Fibroblast of skin of back (primary cell): Measurements from ENCODE around the gene TELO2.
"Not testable (repeated sequence)": the region's sequence is repeated elsewhere in the genome, so short reads cannot be mapped to it uniquely, and the experiment has no call there.

ENCODE experiments used
- DNase-seq: peaks from one replicate; pipeline ENCODE4 v3.0.0-alpha.2; 2013

TELO2 gene

GRCh38 chr16:1457489-1458245 lies 35.5 kb upstream of the TELO2 start:
- no peak for DNase-seq

DNA sequence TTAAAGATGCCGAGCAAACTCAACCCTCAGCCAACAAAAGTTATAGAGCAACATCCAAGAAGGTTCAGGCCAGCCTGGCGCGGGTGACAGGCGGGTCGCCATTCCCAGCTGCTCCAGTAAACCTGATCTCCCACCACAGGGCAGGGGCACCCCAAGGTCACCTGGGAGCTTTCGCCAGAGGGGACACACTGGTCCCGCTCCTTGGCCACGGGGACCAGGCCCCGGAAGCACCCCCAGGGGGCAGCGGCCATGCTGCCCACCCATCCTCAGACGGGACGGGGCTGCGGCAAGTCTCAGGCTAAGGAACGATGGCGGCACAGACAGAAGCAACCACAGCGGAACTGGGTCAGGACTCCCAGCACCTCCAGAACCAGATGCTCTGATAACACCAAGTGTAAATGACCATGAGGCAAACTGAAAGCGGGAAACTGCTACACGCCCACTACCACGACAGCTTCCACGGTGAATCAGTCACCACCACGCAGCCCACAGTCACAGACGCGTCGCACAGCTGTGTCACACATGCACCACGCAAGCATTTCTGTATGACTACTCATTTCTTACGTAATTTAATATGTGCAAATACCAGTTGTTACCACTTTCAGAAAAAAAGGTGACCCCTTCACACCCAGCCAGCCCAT lies 34.7 kb upstream of the TELO2 start:
- peak; percentile 7 for DNase-seq

- DNase-seq: no peak
Observed at GRCh38 chr16:1458977-1459341, 34.2 kb upstream of the TELO2 start.

DNA sequence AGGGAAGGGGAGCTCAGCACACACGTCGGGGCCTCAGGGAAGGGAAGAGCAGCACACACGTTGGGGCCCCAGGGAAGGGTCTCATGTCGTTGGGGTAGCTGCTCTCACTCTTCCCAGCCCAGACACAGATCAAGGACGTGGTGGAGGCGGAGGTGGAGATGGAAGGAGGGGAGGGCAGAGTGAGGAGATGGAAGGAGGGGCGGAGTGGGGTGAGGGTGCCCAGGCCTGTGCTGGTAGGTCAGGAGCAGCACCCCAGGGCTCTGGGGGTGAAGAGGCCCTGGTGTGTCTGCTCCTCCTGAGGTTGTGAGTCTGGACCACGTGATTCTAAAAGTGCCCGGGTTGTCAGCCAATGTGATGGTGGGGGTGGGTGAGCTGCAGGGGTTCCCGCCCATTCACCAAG lies 33.2 kb upstream of the TELO2 start:
- DNase-seq: no peak

- DNase-seq: no peak
Observed at GRCh38 chr16:1460602-1461138, 32.5 kb upstream of the TELO2 start.

GRCh38 chr16:1461146-1461545 lies 32.0 kb upstream of the TELO2 start:
- DNase-seq: no peak

DNA sequence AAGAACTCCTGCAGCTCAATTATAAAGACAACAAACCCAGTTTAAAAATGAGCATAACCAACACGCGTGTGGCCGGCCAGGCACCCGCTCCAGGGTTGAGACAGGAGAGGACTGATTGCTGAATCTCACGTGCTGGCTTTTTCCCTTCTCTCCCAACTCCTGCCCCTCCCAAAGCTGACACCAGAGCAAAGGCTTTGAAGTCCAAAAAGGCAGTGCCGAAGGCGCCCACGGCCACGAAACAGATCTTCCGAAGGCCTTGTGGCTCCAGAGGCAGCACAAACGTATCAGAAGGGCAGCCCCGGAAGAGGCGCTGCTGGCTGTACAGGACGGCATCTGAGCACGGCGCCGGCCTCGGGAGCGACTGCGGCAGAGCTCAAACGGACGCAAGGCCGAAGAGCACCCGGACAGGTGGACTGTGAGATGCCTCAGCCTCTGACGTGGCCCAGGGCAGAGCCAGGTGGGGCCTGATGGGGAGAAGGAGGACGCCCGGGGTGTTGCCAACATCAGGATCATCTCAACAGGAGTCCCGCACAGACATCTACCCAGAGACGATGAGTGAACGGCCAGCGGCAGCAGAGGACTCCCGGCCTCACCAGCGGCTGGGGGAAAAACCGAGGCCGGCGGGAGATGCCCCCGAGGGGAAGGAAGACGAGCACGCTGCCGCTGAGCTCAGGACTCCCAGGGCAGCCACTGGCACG lies 28.8 kb upstream of the TELO2 start:
- no peak for DNase-seq

DNA sequence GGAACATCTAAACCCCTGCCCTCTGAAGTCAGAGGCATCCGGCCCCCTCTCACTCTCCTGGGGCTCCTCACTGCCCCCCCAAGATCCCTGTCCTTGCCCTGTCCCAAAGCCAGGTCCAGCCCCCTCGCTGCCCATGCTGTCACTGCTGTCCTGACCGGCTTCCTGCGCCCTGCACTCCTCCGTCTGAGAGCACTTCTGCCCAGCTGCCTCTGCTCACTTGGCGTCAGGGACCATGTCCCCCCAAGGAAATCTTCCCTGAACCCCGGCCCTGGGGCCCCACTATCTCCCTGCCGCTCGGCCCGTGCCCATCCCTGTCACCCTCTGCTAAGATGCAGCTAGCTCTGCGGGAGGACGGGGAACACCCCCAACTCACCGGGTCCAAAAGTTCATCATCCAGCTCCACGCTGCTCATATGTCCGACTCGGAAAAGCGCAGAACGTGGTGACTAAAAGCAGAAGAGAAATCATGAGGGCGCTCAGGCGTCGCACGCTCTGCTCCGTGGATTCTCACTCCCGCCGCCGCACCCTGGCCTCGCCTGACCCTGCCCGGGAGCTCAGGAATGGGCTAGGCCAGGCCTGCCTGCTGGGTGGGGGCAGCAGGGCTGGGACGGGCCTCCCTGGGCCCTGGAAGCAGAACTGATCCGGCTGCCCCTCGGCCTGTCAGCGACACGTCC lies 28.1 kb upstream of the TELO2 start:
- DNase-seq: no peak

- no peak for DNase-seq
Observed at GRCh38 chr16:1465567-1465915, 27.6 kb upstream of the TELO2 start.

- no peak for DNase-seq
Observed at GRCh38 chr16:1466054-1466453, 27.1 kb upstream of the TELO2 start.

GRCh38 chr16:1466968-1467521 lies 26.1 kb upstream of the TELO2 start:
- no peak for DNase-seq

DNA sequence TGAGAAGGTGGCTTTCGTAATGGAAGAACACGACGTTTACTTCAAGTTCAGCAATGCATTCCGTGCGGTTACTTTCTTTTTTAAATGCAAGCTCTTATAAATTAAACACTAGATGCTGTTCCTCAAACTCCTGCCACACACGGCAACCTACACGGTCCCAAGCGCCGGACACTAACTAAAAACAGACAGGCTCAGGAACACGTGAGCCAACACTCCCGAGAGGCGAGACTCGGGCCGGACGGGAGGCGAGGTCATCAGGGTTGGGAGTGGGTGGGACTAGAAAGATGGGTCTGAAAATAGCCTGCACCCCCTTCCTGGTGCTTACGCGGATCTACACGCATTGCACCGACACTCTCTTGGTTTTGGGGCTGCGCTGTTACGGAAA lies 24.7 kb upstream of the TELO2 start:
- DNase-seq: no peak

DNA sequence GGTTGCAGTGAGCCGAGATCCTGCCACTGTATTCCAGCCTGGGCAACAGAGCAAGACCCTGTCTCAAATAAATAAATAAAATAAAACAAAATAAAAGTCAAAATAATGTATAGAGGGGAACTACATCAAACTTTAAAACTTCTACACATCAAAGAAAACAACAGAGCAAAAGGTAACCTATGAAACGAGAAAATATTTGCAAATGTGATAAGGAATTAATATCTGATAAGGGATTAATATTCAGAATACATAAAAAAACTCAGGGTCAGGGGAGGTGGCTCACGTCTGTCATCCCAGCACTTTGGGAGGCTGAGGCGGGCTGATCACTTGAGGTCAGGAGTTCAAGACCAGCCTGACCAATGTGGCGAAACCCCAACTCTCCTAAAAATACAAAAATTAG lies 24.0 kb upstream of the TELO2 start:
- not testable (repeated sequence) for DNase-seq

- no peak for DNase-seq
Observed at GRCh38 chr16:1469693-1470201, 23.4 kb upstream of the TELO2 start.

DNA sequence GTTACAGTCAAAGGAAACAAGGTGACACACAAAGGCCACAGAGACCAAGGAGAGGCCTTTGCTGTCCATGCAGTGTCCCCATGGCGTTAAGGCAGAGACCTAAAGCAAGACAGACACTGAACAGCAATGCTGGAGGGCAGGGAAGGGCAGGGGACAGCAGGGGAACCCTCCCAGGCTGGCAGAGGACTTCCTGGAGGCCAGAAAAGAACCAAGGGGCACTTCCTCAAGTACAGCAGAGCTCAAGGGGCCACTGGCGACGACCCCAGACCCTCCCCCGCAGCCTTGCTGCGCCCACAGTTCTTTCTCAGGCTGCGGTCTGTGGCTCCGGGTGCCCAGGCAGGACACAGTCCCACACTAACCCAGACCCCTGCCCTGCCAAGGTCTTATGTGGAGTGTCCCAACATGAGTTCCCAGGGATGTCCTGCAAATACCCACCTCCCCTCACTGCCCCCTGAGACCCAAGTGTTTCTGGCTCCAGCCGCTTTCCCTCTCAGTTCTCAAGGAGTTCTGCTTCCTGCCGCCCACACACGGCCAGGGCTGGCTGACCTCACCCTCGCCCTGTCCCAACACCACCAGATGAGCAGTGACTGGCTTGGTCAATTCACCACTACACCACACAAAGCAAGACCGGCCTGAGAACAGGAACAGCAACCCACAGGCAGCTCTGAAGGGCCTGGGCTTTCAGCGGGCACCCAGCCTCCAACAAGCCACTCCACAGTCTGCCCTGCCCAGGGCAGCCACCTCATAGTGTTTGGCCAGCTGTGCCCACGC lies 22.5 kb upstream of the TELO2 start:
- no peak for DNase-seq

- DNase-seq: no peak
Observed at GRCh38 chr16:1471569-1472194, 21.5 kb upstream of the TELO2 start.

DNA sequence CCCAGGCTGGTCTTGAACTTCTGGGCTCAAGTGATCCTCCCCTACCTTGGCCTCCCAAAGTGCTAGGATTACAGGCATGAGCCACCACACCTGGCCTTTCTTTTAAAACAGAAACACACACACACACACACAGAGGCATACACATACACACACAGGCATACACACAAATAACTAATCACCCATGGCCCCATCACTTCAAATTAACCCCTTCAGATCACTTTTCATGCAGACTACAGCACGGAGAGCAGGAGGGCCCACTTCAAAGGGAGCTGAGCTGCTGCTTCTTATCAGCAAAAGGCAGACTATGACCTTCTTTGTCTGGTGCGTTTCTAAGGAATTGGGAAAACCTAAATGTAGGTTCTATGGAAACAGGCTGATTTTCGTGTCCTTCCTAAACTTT lies 20.2 kb upstream of the TELO2 start:
- DNase-seq: no peak

GRCh38 chr16:1474082-1474795 lies 18.9 kb upstream of the TELO2 start:
- DNase-seq: no peak

DNA sequence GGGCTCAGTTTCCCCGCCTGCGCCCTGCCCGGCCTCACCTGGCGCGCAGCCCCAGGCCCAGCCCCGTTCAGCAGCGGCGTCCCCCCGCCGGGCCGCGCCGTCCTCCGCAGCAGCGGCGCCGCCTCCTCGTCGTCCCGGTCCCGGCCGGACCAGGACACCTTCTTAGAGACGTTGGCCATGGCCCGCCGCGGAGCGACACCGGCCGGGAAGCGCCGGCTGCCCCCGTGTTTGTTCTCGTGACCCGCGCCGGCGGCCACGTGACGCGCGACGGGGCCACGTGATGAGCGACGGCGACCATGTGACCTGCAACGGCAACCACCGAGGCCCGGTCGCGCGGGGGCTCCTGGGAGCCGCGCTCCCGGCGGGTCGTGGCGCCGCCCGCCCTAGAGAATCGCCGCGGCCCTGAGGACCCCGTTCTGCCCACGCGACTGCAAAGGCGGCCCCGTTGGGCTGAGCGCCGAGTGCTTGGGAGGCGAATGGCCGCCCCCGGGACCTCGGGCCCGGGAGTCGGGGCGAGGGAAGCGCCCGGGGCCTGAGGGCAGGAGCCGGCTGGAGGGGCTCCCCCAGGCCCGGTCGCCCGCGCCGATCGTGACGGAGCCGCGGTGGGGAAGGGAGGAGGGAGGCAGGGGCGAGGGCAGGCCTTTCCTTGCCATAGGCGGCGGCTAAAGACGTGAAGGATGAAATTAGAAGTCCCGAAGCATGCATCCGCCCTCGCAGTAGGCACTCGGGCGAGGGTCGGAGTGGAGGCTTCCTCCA lies 18.2 kb upstream of the TELO2 start, which contains the start of gene CLCN7:
TSS of gene CLCN7 (minus strand) at position 233 of the 756 bp plus-strand sequence. CDS start at position 179, 54 bp downstream.
- peak; percentile 86 for DNase-seq
